Type B pancreatic cell (in vitro differentiated cells): ENCODE data around the gene ZNF581. TPM values are rescaled to one million over a fixed set of nuclear protein-coding genes. Genes with fewer than 3 reads are reported as not detected.

Source experiments
- DNase-seq: peaks from one replicate; pipeline ENCODE4 v3.0.0; 2021; ENCODE audit warnings: mixed read lengths; ENCODE audit not compliant: unreplicated experiment; ENCODE audit errors: extremely low spot score
- H3K27ac Mint-ChIP-seq: 2 replicates; pipeline ENCODE4 v1.8.0; 2021; ENCODE audit warnings: mild to moderate bottlenecking, mixed read lengths
- H3K27me3 Mint-ChIP-seq: 2 replicates; pipeline ENCODE4 v1.8.0; 2021; ENCODE audit warnings: mixed read lengths
- H3K36me3 Mint-ChIP-seq: 2 replicates; pipeline ENCODE4 v1.8.0; 2021; ENCODE audit warnings: mixed read lengths
- H3K4me1 Mint-ChIP-seq: one replicate; pipeline ENCODE4 v1.8.0; 2021; ENCODE audit warnings: mixed read lengths; ENCODE audit not compliant: unreplicated experiment
- H3K4me3 Mint-ChIP-seq: 2 replicates; pipeline ENCODE4 v1.8.0; 2021; ENCODE audit warnings: mild to moderate bottlenecking, mixed read lengths
- H3K9me3 Mint-ChIP-seq: 2 replicates; pipeline ENCODE4 v1.8.0; 2021; ENCODE audit warnings: mixed read lengths
- total RNA-seq: library from RNA; stranded (reverse); gene quantifications from 2 replicates; pipeline ENCODE4 v1.2.1, GENCODE V29; 2021; ENCODE audit warnings: low replicate concordance
- TF ChIP-seq, protein P1 (sequence below): fragments of 200-600 bp; sonication (generic); conservative IDR thresholded peaks from 2 replicates; pipeline ENCODE4 v1.5.0; 2021; ENCODE audit warnings: antibody characterized with exemption, mild to moderate bottlenecking

ZNF581 gene
- total RNA-seq, 1 donor from 2014 or later = 43.1 TPM

DNA sequence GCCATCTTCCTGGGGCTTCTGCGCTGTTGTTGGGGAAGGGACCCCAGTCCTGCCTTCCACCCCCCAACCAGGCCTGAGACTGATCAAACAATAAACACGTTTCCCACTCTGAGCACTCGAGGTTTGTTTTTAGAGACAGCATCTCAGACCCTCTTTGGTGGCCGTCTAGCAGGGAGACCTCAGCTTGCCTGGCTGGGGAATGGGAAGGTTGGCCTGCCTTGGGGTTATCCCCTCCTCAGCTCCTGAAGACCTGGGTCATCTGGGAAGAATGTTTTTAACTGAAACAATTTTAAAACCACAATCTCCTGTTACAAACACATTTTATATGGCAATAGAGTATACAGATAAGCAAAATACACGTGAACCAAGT is 2.0 kb downstream of the ZNF581 start:
- peaks cover 5% of the 10 kb centered on the region for H3K27me3 Mint-ChIP-seq
- TF ChIP-seq, protein P1, sequence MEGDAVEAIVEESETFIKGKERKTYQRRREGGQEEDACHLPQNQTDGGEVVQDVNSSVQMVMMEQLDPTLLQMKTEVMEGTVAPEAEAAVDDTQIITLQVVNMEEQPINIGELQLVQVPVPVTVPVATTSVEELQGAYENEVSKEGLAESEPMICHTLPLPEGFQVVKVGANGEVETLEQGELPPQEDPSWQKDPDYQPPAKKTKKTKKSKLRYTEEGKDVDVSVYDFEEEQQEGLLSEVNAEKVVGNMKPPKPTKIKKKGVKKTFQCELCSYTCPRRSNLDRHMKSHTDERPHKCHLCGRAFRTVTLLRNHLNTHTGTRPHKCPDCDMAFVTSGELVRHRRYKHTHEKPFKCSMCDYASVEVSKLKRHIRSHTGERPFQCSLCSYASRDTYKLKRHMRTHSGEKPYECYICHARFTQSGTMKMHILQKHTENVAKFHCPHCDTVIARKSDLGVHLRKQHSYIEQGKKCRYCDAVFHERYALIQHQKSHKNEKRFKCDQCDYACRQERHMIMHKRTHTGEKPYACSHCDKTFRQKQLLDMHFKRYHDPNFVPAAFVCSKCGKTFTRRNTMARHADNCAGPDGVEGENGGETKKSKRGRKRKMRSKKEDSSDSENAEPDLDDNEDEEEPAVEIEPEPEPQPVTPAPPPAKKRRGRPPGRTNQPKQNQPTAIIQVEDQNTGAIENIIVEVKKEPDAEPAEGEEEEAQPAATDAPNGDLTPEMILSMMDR = no peak
- DNase-seq = no peak
- peaks cover 9% of the 10 kb centered on the region for H3K36me3 Mint-ChIP-seq
- peak overlapping the region; percentile 46 for H3K27ac Mint-ChIP-seq
- H3K4me3 Mint-ChIP-seq = peak overlapping the region; percentile 73
- H3K9me3 Mint-ChIP-seq = no peaks in the 10 kb centered on the region
- peaks cover 22% of the 10 kb centered on the region for H3K4me1 Mint-ChIP-seq

DNA sequence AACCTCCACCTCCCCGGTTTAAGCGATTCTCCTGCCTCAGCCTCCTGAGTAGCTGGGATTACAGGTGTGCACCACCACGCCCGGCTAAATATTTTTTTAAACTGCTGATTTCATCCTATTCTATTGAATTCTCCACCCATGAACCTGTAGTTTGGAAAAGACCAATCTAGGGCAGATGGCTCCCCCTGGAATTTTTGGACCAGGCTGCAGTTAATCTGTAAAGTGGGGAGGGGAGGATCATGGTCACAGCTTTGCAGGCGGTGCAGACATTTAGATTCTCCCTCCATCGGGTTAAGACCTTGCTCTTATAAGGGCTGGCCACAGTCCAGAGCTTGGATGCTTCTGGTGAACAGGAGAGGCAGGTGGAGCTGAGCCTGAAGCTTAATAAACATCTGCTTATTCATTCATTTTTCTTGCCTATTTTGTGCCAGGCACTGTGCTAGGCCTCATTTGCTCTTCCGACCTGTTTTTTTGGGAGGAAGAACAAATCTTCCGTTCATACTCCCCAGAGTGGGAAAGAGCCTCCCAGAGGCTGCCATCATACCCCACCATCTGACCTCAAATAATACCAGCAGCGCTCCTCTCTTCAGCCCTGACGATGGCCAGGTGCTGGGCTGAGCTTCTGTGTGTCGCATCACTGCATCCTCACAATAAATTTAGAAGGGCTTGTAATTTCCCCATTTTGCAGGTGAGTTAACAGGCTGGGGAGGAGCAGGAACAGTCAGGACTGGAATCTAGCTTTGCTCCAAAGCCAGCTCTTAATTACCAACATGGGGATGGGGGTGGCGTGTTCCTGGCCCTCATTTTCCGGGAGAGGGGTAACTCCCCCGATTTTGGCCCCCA is 3.7 kb downstream of the ZNF581 start:
- H3K4me1 Mint-ChIP-seq = peaks cover 18% of the 10 kb centered on the region
- peaks cover 5% of the 10 kb centered on the region for H3K27me3 Mint-ChIP-seq
- peak overlapping the region; percentile 73 for H3K27ac Mint-ChIP-seq
- H3K4me3 Mint-ChIP-seq = peak overlapping the region; percentile 89
- DNase-seq = no peak
- H3K36me3 Mint-ChIP-seq = peaks cover 4% of the 10 kb centered on the region
- no peaks in the 10 kb centered on the region for H3K9me3 Mint-ChIP-seq
- TF ChIP-seq, protein P1 = no peak

DNA sequence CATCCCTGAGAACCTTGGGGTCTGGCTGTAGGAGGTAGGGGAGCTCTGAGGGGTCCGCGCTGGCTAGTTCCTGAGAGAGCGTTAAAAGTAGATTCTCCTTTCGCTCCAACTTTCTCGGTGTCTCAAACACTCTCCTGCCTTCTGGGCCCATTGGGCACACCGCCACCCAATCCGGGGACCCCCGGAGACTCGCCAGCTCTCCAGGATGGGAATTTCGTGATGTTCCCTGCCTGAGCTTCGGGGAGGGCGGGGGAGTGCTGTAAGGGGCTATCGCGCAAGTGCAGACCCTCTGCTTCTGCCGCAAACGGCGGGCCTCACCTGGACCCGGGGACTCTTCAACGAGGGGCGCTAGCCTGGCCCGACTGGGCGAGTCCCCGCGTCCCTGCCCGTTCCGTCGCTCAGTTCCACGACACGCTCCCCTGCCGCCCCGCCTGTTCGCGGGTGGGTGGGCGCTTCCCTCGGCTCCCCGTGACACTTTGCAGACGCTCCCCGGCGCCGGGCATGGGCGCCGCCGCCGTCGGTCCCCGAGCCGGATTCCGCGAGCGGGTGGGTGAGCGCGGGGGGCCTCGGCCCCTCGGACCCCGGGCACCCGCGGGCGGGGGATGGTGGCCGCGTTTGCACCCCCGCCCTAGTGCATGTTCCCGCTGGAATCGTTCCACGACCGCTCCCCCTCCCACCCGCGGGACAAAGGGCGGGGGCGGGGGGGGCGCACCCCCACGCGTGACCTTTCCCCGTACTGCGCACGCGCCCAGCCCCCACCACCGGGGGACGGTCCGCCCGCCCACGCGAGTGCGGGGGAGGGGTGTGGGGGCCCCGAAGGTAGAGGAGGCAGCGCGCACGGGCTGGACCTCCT is 4.5 kb downstream of the ZNF581 start, which contains the start of gene CCDC106:
Gene CCDC106 (plus strand): TSS at position 481 of the 853 bp plus-strand sequence. CDS start 835 bp downstream, outside the sequence.
- H3K27ac Mint-ChIP-seq = peak within 1 kb of the TSS; percentile 73
- H3K36me3 Mint-ChIP-seq = peaks cover 3% of the 10 kb centered on the region
- TF ChIP-seq, protein P1 = no peak
- H3K9me3 Mint-ChIP-seq = no peaks in the 10 kb centered on the region
- peaks cover 5% of the 10 kb centered on the region for H3K27me3 Mint-ChIP-seq
- peak within 1 kb of the TSS; percentile 89 for H3K4me3 Mint-ChIP-seq
- peaks cover 16% of the 10 kb centered on the region for H3K4me1 Mint-ChIP-seq
- DNase-seq = no peak

DNA sequence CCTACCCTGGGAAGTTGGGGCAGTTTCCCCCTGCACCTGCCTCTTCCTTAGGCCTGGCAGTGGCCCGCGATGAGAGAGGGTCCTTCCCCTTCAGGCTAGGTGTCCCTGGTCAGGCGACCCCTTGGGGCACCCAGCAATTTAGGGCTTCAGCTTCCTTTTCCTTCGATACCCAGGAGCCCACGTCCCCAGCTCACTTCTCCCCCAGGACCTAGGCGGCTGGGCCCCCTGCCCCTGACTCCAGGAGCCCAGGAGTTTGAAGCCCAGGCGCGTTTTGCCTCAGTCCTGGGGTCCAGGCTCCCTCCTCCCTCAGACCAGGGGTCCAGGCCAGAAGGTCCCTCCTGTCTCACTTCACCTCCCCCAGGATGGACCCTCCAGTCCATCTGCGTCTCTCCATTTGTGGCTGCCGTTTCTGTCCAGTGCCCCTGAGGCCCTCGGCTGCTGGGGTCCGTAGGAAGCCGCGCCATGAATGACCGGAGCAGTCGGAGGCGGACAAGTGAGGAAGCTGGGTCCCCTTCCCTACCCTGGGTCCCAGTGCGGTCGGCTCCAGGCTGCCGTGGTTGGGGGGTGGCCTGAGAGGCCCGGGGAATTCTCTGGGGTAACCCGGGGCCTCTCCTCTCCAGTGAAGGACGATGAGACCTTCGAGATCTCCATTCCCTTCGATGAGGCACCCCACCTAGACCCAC is 5.3 kb downstream of the ZNF581 start:
- no peak for DNase-seq
- Mint-ChIP-seq H3K4me1 (peaks cover 10% of the 10 kb centered on the region), H3K36me3 (no peaks in the 10 kb centered on the region), H3K9me3 (no peaks in the 10 kb centered on the region), H3K4me3 (peak overlapping the region; percentile 86), H3K27me3 (no peaks in the 10 kb centered on the region), H3K27ac (peak overlapping the region; percentile 43)
- TF ChIP-seq, protein P1 = no peak
